Prostate gland (tissue), 2 donors: ENCODE data around the gene KANK2.

Experiments
- POLR2A ChIP-seq: fragments of 450-650 bp; IDR thresholded peaks from one replicate; pipeline ENCODE4 v1.6.1; 2016; ENCODE audit warnings: antibody characterized with exemption, mild to moderate bottlenecking
- TF ChIP-seq, protein P1 (sequence below), 4 experiments: fragments of 200-600 bp in 2 of 4; fragments of 450-650 bp in 2 of 4; sonication (generic) in 2 of 4; IDR thresholded peaks; 1 replicate in 3 of 4; 2 replicates in 1 of 4; pipeline ENCODE4 v1.5.1; 2016 to 2019; ENCODE audit warnings: antibody characterized with exemption in 4 of 4, mild to moderate bottlenecking in 2 of 4, moderate library complexity in 2 of 4

DNA sequence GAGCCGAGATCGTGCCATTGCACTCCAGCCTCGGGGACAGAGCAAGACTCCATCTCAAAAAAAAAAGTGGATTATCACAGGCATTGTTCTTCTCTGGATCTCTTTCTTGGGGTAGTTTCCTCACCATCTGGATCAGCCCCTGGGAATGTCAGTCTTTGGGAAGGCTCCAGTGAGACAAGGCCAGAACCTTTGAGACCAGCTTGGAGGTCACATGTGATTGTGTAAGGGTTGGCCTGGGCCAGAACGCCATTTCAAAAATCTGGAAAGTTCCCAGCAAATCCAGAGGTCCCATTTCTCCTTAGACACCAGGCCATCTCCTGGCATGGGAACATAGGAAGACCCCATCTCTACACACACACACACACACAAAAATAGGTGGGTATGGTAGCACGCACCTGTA lies 27.8 kb upstream of the KANK2 start:
- TF ChIP-seq, protein P1, sequence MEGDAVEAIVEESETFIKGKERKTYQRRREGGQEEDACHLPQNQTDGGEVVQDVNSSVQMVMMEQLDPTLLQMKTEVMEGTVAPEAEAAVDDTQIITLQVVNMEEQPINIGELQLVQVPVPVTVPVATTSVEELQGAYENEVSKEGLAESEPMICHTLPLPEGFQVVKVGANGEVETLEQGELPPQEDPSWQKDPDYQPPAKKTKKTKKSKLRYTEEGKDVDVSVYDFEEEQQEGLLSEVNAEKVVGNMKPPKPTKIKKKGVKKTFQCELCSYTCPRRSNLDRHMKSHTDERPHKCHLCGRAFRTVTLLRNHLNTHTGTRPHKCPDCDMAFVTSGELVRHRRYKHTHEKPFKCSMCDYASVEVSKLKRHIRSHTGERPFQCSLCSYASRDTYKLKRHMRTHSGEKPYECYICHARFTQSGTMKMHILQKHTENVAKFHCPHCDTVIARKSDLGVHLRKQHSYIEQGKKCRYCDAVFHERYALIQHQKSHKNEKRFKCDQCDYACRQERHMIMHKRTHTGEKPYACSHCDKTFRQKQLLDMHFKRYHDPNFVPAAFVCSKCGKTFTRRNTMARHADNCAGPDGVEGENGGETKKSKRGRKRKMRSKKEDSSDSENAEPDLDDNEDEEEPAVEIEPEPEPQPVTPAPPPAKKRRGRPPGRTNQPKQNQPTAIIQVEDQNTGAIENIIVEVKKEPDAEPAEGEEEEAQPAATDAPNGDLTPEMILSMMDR (IDR thresholded peaks at IDR 0.05): no peak
- no peak for TF ChIP-seq POLR2A
